Upper lobe of left lung (tissue), 4 donors: ENCODE data around the gene SHCBP1L.

ENCODE experiments used
- EP300 ChIP-seq, 4 donors: sonication (generic); formaldehyde crosslinking; IDR thresholded peaks; one replicate each; pipeline ENCODE4 v1.5.1; 2017; ENCODE audit warnings: antibody characterized with exemption in 4 of 4, control low read depth in 2 of 4
- POLR2A ChIP-seq, 4 donors: fragments of 450-650 bp; IDR thresholded peaks; one replicate each; pipeline ENCODE4 v1.5.1; 2016 to 2017; ENCODE audit warnings: antibody characterized with exemption in 4 of 4, mild to moderate bottlenecking in 2 of 4
- POLR2AphosphoS5 ChIP-seq, 2 donors: sonication (generic); formaldehyde crosslinking; IDR thresholded peaks; one replicate each; pipeline ENCODE4 v1.5.1; 2017; ENCODE audit warnings: antibody characterized with exemption in 2 of 2
- TF ChIP-seq, protein P1 (sequence below), 6 experiments: fragments of 450-650 bp in 4 of 6; fragments of 200-600 bp in 2 of 6; sonication (generic) in 2 of 6; IDR thresholded peaks; one replicate each; pipeline ENCODE4 v1.5.1; 2016 to 2019; ENCODE audit warnings: antibody characterized with exemption in 6 of 6

DNA sequence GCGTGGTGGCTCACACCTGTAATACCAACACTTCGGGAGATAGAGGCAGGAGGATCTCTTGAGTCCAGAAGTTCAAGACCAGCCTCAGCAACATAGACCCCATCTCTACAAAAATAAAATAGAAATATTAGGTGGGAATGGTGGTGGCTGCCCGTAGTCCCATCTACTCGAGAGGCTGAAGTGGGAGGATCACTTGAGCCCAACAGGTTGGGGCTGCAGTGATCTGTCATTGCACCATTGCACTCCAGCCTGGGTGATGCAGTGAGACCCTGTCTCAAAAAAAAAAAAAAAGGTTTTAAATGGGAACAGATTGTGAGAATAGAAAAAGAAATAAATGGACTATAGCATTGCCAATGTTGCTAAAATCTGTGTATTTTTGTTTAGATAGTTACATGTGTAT, 102.6 kb downstream of the SHCBP1L start:
- TF ChIP-seq POLR2A (IDR thresholded peaks at IDR 0.05) (no peak), POLR2AphosphoS5 (IDR thresholded peaks at IDR 0.05) (no peak), EP300 (IDR thresholded peaks at IDR 0.05) (no peak)
- TF ChIP-seq, protein P1, sequence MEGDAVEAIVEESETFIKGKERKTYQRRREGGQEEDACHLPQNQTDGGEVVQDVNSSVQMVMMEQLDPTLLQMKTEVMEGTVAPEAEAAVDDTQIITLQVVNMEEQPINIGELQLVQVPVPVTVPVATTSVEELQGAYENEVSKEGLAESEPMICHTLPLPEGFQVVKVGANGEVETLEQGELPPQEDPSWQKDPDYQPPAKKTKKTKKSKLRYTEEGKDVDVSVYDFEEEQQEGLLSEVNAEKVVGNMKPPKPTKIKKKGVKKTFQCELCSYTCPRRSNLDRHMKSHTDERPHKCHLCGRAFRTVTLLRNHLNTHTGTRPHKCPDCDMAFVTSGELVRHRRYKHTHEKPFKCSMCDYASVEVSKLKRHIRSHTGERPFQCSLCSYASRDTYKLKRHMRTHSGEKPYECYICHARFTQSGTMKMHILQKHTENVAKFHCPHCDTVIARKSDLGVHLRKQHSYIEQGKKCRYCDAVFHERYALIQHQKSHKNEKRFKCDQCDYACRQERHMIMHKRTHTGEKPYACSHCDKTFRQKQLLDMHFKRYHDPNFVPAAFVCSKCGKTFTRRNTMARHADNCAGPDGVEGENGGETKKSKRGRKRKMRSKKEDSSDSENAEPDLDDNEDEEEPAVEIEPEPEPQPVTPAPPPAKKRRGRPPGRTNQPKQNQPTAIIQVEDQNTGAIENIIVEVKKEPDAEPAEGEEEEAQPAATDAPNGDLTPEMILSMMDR (IDR thresholded peaks at IDR 0.05): no peak
